NCI-H187 (cell line): ENCODE measurements around the gene NAP1L5.

Experiments
- DNase-seq, 2 experiments: peaks; one replicate each; lab custom pipeline; 2025; lab: John Stamatoyannopoulos, UW

Gene NAP1L5

GRCh38 chr4:88660446-88661294 lies 37.0 kb downstream of the NAP1L5 start:
- DNase-seq: no peak

DNA sequence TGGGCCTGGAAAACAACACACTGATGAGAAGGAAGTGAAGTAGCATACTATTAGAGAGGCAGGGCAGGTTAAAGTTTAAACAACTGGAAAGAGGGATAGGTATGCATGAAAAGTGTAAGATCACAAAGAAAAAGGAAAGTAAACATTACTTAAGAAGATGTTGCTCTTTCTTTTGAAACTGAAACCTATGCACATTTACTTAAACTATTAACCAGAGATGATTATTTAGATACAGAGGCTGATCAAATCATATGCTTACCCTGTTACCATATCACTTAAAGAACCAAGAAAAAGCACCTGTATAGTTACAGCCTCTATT lies 37.8 kb downstream of the NAP1L5 start:
- no peak for DNase-seq

GRCh38 chr4:88659055-88659889 lies 38.4 kb downstream of the NAP1L5 start:
- DNase-seq: no peak

- no peak for DNase-seq
Observed at GRCh38 chr4:88655226-88655625, 42.4 kb downstream of the NAP1L5 start.

GRCh38 chr4:88653371-88653946 lies 44.2 kb downstream of the NAP1L5 start:
- DNase-seq: no peak

DNA sequence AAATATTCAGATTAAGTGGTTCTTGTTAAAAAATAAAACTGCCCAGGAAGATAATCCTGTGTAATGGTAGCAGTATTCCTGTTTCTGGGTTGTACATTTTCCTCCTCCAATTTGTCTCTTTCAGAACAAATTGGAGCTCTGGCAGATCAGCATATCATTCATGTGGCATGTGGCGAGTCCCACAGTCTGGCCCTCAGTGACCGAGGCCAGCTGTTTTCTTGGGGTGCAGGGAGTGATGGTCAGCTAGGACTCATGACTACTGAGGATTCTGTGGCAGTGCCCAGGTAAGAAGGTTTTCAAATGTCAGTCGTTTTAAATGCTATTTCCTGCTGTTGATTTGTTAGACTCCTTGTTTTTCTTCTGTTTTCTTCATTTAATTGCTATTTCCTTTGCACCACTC lies 47.9 kb downstream of the NAP1L5 start:
- DNase-seq: no peak

DNA sequence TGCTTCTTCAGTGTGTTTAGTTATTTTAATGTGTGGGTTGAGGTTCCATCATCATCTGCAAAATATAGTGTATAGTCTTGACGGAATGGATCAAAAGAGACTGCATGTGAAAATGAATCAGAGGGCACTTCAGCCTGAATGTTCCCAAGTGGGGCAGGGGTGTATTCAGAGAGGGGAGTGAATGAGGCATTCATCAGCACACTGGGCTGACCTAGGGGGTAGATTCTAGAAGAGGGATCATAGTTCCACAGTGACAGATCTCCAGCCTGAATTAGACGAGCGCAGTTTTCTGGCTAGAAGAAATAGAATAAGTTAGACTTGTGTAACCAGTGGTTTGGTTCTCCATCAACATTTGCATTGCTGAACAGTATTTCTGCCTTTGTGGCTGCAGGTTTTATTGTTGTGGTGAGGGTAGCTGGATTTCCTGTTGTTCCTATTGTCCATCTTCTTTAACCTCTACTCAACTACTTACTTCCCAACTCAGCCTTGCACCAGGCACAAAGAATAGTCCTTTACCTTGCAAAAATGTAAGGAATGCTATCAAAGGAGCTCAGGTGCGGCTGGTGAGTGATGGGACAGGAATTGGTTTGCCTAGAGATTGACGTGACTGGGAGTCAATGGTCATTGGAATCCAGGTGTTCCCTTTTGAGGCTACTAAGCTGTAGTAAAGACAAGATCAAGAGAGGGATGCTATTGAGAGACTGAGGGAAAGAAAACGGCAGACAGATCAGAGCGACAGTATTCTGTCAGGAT lies 50.9 kb downstream of the NAP1L5 start:
- no peak for DNase-seq

GRCh38 chr4:88645994-88646393 lies 51.6 kb downstream of the NAP1L5 start:
- DNase-seq: no peak
